IMR-90 (cell line): ENCODE data around the gene CNNM2.

Source experiments
- BHLHE40 ChIP-seq: fragments of 150-350 bp; IDR thresholded peaks from 2 replicates; pipeline ENCODE4 v1.6.1; 2016; ENCODE audit warnings: mild to moderate bottlenecking, low read depth, low read length
- CEBPB ChIP-seq: IDR thresholded peaks from 2 replicates; pipeline ENCODE4 v1.6.1; 2012; ENCODE audit warnings: low read depth, low read length, improper control_type of control experiment
- CHD1 ChIP-seq: IDR thresholded peaks from 2 replicates; pipeline ENCODE4 v1.6.1; 2012; ENCODE audit warnings: low read depth, low read length, improper control_type of control experiment
- CTCF ChIP-seq: conservative IDR thresholded peaks from 2 replicates; pipeline ENCODE4 v1.5.1; 2012; ENCODE audit warnings: mild to moderate bottlenecking, low read depth, low read length, improper control_type of control experiment
- FOS ChIP-seq: fragments of 150-350 bp; IDR thresholded peaks from 2 replicates; pipeline ENCODE4 v1.6.1; 2016; ENCODE audit warnings: low read depth, low read length
- MAZ ChIP-seq: IDR thresholded peaks from 2 replicates; pipeline ENCODE4 v1.6.1; 2012; ENCODE audit warnings: low read depth, mild to moderate bottlenecking, low read length, improper control_type of control experiment, moderate library complexity, borderline replicate concordance
- NFE2L2 ChIP-seq: fragments of 150-350 bp; IDR thresholded peaks from 2 replicates; pipeline ENCODE4 v1.6.1; 2016; ENCODE audit warnings: low read depth, mild to moderate bottlenecking, low read length
- POLR2A ChIP-seq: IDR thresholded peaks from 2 replicates; pipeline ENCODE4 v1.6.1; 2012; ENCODE audit warnings: mild to moderate bottlenecking, low read depth, low read length
- RAD21 ChIP-seq: IDR thresholded peaks from 2 replicates; pipeline ENCODE4 v1.6.1; 2012; ENCODE audit warnings: low read length, improper control_type of control experiment
- RCOR1 ChIP-seq: IDR thresholded peaks from 2 replicates; pipeline ENCODE4 v1.6.1; 2012; ENCODE audit warnings: mild to moderate bottlenecking, low read length, improper control_type of control experiment; ENCODE audit not compliant: insufficient replicate concordance
- RFX5 ChIP-seq: IDR thresholded peaks from 2 replicates; pipeline ENCODE4 v1.8.0; 2012; ENCODE audit warnings: low read depth, mild to moderate bottlenecking, low read length, moderate library complexity
- TF ChIP-seq, protein P1 (sequence below): fragments of 150-350 bp; IDR thresholded peaks from 2 replicates; pipeline ENCODE4 v1.6.1; 2017; ENCODE audit warnings: mild to moderate bottlenecking, antibody characterized with exemption, low read length, low read depth
- TF ChIP-seq, protein P2 (sequence below): fragments of 150-350 bp; IDR thresholded peaks from 2 replicates; pipeline ENCODE4 v1.6.1; 2016; ENCODE audit warnings: low read depth, mild to moderate bottlenecking, low read length, moderate library complexity, borderline replicate concordance

- TF ChIP-seq POLR2A = no peak
- no peak for TF ChIP-seq CTCF
- TF ChIP-seq BHLHE40 = no peak
- TF ChIP-seq RFX5 = no peak
- TF ChIP-seq, protein P1, sequence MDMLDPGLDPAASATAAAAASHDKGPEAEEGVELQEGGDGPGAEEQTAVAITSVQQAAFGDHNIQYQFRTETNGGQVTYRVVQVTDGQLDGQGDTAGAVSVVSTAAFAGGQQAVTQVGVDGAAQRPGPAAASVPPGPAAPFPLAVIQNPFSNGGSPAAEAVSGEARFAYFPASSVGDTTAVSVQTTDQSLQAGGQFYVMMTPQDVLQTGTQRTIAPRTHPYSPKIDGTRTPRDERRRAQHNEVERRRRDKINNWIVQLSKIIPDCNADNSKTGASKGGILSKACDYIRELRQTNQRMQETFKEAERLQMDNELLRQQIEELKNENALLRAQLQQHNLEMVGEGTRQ = no peak
- no peak for TF ChIP-seq FOS
- no peak for TF ChIP-seq CEBPB
- no peak for TF ChIP-seq CHD1
- no peak for TF ChIP-seq NFE2L2
- TF ChIP-seq, protein P2, sequence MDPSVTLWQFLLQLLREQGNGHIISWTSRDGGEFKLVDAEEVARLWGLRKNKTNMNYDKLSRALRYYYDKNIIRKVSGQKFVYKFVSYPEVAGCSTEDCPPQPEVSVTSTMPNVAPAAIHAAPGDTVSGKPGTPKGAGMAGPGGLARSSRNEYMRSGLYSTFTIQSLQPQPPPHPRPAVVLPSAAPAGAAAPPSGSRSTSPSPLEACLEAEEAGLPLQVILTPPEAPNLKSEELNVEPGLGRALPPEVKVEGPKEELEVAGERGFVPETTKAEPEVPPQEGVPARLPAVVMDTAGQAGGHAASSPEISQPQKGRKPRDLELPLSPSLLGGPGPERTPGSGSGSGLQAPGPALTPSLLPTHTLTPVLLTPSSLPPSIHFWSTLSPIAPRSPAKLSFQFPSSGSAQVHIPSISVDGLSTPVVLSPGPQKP = no peak
- no peak for TF ChIP-seq RCOR1
- TF ChIP-seq RAD21 = no peak
- TF ChIP-seq MAZ = no peak
These were observed 139.9 kb downstream of the CNNM2 start for GRCh38 chr10:103058034-103058433.
